Subcutaneous adipose tissue (tissue), 4 donors: Measurements from ENCODE around the gene CORO2B. TPM values are rescaled to one million over a fixed set of nuclear protein-coding genes. Genes with fewer than 3 reads are reported as not detected.

ENCODE experiments used
- CTCF ChIP-seq: fragments of 450-650 bp; IDR thresholded peaks from one replicate; pipeline ENCODE4 v1.5.1; 2016; ENCODE audit warnings: low read depth, mild to moderate bottlenecking, control low read depth, antibody characterized with exemption, moderate library complexity
- total RNA-seq, 4 donors: library from RNA; depleted of rRNA; stranded (reverse); fragments of >200 nt; gene quantifications; one replicate each; pipeline ENCODE4 v1.1.0, GENCODE V29; 2016

The CORO2B gene
- total RNA-seq, 4 donors from 2014 or later: 5.4 to 15.3 (median 9.7) TPM

GRCh38 chr15:68582864-68583263 lies 4.1 kb downstream of the CORO2B start:
- no peak for TF ChIP-seq CTCF

GRCh38 chr15:68583321-68583720 lies 4.5 kb downstream of the CORO2B start:
- no peak for TF ChIP-seq CTCF

- TF ChIP-seq CTCF: no peak
Measured at GRCh38 chr15:68583936-68584755, 5.4 kb downstream of the CORO2B start.

- no peak for TF ChIP-seq CTCF
Measured at GRCh38 chr15:68584756-68585573, 6.2 kb downstream of the CORO2B start.

GRCh38 chr15:68585574-68586273 lies 6.9 kb downstream of the CORO2B start:
- TF ChIP-seq CTCF: no peak

GRCh38 chr15:68586274-68586961 lies 7.6 kb downstream of the CORO2B start:
- no peak for TF ChIP-seq CTCF
